ENCODE results near the gene SLC24A3.

Gene SLC24A3

DNA sequence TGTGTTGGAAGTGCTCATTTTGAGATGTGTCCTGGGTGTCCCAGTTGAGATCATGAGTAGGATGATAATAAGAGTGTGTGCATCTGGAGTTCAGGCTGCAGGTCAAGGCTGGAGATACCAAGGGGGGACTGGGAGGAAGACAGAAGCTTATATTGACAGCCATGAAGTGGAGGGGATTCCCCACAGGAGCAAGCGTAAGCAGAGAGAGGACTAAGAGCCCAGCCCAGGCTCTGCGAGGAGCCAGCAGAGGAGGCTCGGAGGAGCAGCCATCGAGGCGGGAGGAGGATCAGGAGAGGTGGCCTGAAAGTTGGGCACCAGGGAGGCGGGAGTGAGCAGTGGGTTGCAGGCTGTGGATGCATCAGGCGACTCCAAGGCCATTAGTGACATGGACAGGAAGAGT lies 116.2 kb downstream of the SLC24A3 start:
- Histone ChIP-seq H3K36me3 (ENCODE audit: control insufficient read depth, low read length) (no peaks in the 10 kb centered on the region), H3K27ac (ENCODE audit: low read depth, low read length) (no peak overlapping the region), H3K4me3 (ENCODE audit: low read length) (no peak overlapping the region), H3K79me2 (ENCODE audit: control insufficient read depth, low read length) (no peaks in the 10 kb centered on the region), H3K9me3 (ENCODE audit: control insufficient read depth, insufficient read depth, low read length) (no peaks in the 10 kb centered on the region; the same call in 1 of the 2 replicates), H3K4me1 (ENCODE audit: control insufficient read depth, low read length) (no peaks in the 10 kb centered on the region), H4K20me1 (ENCODE audit: control insufficient read depth, insufficient read depth, low read depth, low read length) (no peaks in the 10 kb centered on the region), H3K9me2 (replicated peaks; ENCODE audit: control insufficient read depth, low read length) (no peaks in the 10 kb centered on the region), H3F3A (ENCODE audit: control insufficient read depth, insufficient read depth) (no peaks in the 10 kb centered on the region), H3K4me2 (ENCODE audit: low read length) (no peak overlapping the region), H3K27me3 (ENCODE audit: control insufficient read depth, low read length) (no peaks in the 10 kb centered on the region)
- TF ChIP-seq, protein P1, sequence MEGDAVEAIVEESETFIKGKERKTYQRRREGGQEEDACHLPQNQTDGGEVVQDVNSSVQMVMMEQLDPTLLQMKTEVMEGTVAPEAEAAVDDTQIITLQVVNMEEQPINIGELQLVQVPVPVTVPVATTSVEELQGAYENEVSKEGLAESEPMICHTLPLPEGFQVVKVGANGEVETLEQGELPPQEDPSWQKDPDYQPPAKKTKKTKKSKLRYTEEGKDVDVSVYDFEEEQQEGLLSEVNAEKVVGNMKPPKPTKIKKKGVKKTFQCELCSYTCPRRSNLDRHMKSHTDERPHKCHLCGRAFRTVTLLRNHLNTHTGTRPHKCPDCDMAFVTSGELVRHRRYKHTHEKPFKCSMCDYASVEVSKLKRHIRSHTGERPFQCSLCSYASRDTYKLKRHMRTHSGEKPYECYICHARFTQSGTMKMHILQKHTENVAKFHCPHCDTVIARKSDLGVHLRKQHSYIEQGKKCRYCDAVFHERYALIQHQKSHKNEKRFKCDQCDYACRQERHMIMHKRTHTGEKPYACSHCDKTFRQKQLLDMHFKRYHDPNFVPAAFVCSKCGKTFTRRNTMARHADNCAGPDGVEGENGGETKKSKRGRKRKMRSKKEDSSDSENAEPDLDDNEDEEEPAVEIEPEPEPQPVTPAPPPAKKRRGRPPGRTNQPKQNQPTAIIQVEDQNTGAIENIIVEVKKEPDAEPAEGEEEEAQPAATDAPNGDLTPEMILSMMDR (IDR thresholded peaks at IDR 0.05; ENCODE audit: low read depth, low read length, poor library complexity, severe bottlenecking) = no peak
- no peak for TF ChIP-seq EZH2phosphoT487 (IDR thresholded peaks at IDR 0.05; ENCODE audit: borderline replicate concordance, low read length)

DNA sequence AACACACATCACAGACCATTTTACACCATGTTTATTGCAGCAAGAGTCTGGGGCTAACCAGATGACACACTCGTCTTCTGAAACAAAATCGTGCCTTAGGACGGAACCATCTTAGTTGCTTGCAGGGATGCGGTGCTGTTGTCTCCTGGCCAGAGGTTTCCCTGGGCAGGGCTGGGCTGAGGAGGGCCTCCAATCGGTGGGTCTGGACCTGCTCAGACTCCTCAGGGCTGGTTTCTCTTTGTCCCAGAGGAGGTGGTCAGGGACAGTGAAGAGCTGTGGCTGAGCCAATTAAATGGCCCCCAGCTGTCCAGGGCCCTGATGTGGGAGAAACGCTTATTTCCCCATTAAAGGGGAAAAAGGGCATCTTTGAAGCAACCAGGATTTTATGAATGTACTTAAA lies 117.6 kb downstream of the SLC24A3 start:
- Histone ChIP-seq H3K79me2 (ENCODE audit: control insufficient read depth, low read length) (no peaks in the 10 kb centered on the region), H3K4me1 (ENCODE audit: control insufficient read depth, low read length) (no peaks in the 10 kb centered on the region), H3K36me3 (ENCODE audit: control insufficient read depth, low read length) (no peaks in the 10 kb centered on the region), H3K27me3 (ENCODE audit: control insufficient read depth, low read length) (no peaks in the 10 kb centered on the region), H3K9me2 (replicated peaks; ENCODE audit: control insufficient read depth, low read length) (no peaks in the 10 kb centered on the region), H3K4me2 (ENCODE audit: low read length) (no peak overlapping the region), H3F3A (ENCODE audit: control insufficient read depth, insufficient read depth) (no peaks in the 10 kb centered on the region), H3K9me3 (ENCODE audit: control insufficient read depth, insufficient read depth, low read length) (no peaks in the 10 kb centered on the region; the same call in 1 of the 2 replicates), H3K4me3 (ENCODE audit: low read length) (no peak overlapping the region), H3K27ac (ENCODE audit: low read depth, low read length) (no peak overlapping the region), H4K20me1 (ENCODE audit: control insufficient read depth, insufficient read depth, low read depth, low read length) (no peaks in the 10 kb centered on the region)
- TF ChIP-seq, protein P1 (IDR thresholded peaks at IDR 0.05; ENCODE audit: low read depth, low read length, poor library complexity, severe bottlenecking) = no peak
- no peak for TF ChIP-seq EZH2phosphoT487 (IDR thresholded peaks at IDR 0.05; ENCODE audit: borderline replicate concordance, low read length)

DNA sequence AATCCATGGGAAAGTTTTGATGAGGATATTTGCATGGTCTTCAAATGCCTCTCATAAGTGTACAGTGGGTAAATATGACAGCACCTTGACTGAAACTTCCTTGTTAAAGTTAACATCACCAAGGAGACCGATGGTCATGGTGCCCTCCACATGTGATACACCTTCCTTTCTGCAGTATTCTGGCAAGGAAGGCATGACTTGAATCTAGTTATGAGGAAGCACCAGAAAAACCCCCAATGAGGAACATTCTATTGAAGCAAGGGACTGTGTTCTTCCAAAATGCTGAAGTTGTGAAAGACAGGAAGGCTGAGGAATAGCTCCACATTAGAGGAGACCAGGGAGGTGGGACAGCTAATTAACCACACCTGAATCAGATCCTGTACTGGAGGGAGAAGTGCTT lies 118.3 kb downstream of the SLC24A3 start:
- Histone ChIP-seq H3K9me2 (replicated peaks; ENCODE audit: control insufficient read depth, low read length) (no peaks in the 10 kb centered on the region), H3K9me3 (ENCODE audit: control insufficient read depth, insufficient read depth, low read length) (no peaks in the 10 kb centered on the region; the same call in 1 of the 2 replicates), H3K4me1 (ENCODE audit: control insufficient read depth, low read length) (no peaks in the 10 kb centered on the region), H3K4me2 (ENCODE audit: low read length) (no peak overlapping the region), H3K27ac (ENCODE audit: low read depth, low read length) (no peak overlapping the region), H3K36me3 (ENCODE audit: control insufficient read depth, low read length) (no peaks in the 10 kb centered on the region), H3K4me3 (ENCODE audit: low read length) (no peak overlapping the region), H3K79me2 (ENCODE audit: control insufficient read depth, low read length) (no peaks in the 10 kb centered on the region), H3F3A (ENCODE audit: control insufficient read depth, insufficient read depth) (no peaks in the 10 kb centered on the region), H3K27me3 (ENCODE audit: control insufficient read depth, low read length) (no peaks in the 10 kb centered on the region), H4K20me1 (ENCODE audit: control insufficient read depth, insufficient read depth, low read depth, low read length) (no peaks in the 10 kb centered on the region)
- no peak for TF ChIP-seq EZH2phosphoT487 (IDR thresholded peaks at IDR 0.05; ENCODE audit: borderline replicate concordance, low read length)
- TF ChIP-seq, protein P1 (IDR thresholded peaks at IDR 0.05; ENCODE audit: low read depth, low read length, poor library complexity, severe bottlenecking) = no peak

Measured in DOHH2 (cell line).